C4-2B (cell line): ENCODE results near the gene WTIP.

ENCODE experiments used
- CTCF ChIP-seq: fragments of 450-650 bp; conservative IDR thresholded peaks from 2 replicates; pipeline ENCODE4 v1.5.1; 2017; ENCODE audit warnings: mild to moderate bottlenecking
- ZFX ChIP-seq: fragments of 450-650 bp; IDR thresholded peaks from 2 replicates; pipeline ENCODE4 v1.6.1; 2017

GRCh38 chr19:34489175-34489574 lies 7.6 kb downstream of the WTIP start:
- no peak for TF ChIP-seq CTCF
- no peak for TF ChIP-seq ZFX
